K562 (cell line): Measurements from ENCODE around the gene NRARP. TPM values are rescaled to one million over a fixed set of nuclear protein-coding genes. Genes with fewer than 3 reads are reported as not detected.

Experiments used
- CC2D1A ChIP-seq: fragments of 450-650 bp; IDR thresholded peaks from 2 replicates; pipeline ENCODE4 v1.6.1; 2017; ENCODE audit warnings: mild to moderate bottlenecking
- CCNT2 ChIP-seq: IDR thresholded peaks from 2 replicates; pipeline ENCODE4 v1.6.1; 2011; ENCODE audit warnings: borderline replicate concordance, low read depth, mild to moderate bottlenecking, moderate library complexity, mixed read lengths, low read length; ENCODE audit not compliant: insufficient read length; ENCODE audit errors: extremely low read depth
- EP300 ChIP-seq: IDR thresholded peaks from 2 replicates; pipeline ENCODE4 v1.6.1; 2012; ENCODE audit warnings: low read length, improper control_type of control experiment
- FOXA1 ChIP-seq: fragments of 450-650 bp; IDR thresholded peaks from 2 replicates; pipeline ENCODE4 v1.6.1; 2016; ENCODE audit warnings: mild to moderate bottlenecking, borderline replicate concordance
- HDAC1 ChIP-seq, 2 experiments: fragments of 450-650 bp; IDR thresholded peaks; 2 replicates each; pipeline ENCODE4 v1.6.1; 2016 to 2017; ENCODE audit warnings: inconsistent platforms in 1 of 2, mild to moderate bottlenecking in 1 of 2, moderate library complexity in 1 of 2
- KLF6 ChIP-seq: fragments of 250-450 bp; sonication (Bioruptor Pico); IDR thresholded peaks from 2 replicates; pipeline ENCODE4 v1.4.0; 2020; ENCODE audit warnings: mild to moderate bottlenecking, moderate library complexity, borderline replicate concordance
- NCOA1 ChIP-seq: fragments of 450-650 bp; IDR thresholded peaks from 2 replicates; pipeline ENCODE4 v1.6.1; 2016; ENCODE audit warnings: low read depth
- OTX1 ChIP-seq: fragments of 450-650 bp; formaldehyde crosslinking; IDR thresholded peaks from 2 replicates; pipeline ENCODE4 v1.4.0; 2022; ENCODE audit warnings: mild to moderate bottlenecking
- POLR2B ChIP-seq: fragments of 450-650 bp; IDR thresholded peaks from 2 replicates; pipeline ENCODE4 v1.6.1; 2018; ENCODE audit warnings: low read depth; ENCODE audit not compliant: partially characterized antibody
- POLR2G ChIP-seq: fragments of 200-400 bp; formaldehyde crosslinking; IDR thresholded peaks from 2 replicates; pipeline ENCODE4 v1.6.1; 2017; ENCODE audit warnings: low read depth, mild to moderate bottlenecking, antibody characterized with exemption, low read length, moderate library complexity
- PRMT5 ChIP-seq: sonication (generic); formaldehyde crosslinking; IDR thresholded peaks from 2 replicates; pipeline ENCODE4 v1.5.0; 2020; ENCODE audit warnings: missing genetic modification reagents
- RBBP5 ChIP-seq: fragments of 200-600 bp; sonication (generic); IDR thresholded peaks from 2 replicates; pipeline ENCODE4 v1.6.1; 2012; ENCODE audit warnings: borderline replicate concordance, mild to moderate bottlenecking, low read length, control low read depth, inconsistent platforms; ENCODE audit not compliant: insufficient read depth, poor library complexity, severe bottlenecking
- RBM14 ChIP-seq: fragments of 200-400 bp; formaldehyde crosslinking; IDR thresholded peaks from 2 replicates; pipeline ENCODE4 v1.6.1; 2018; ENCODE audit warnings: low read depth, mild to moderate bottlenecking, low read length, moderate library complexity, borderline replicate concordance; ENCODE audit not compliant: insufficient read depth
- SIN3A ChIP-seq, 2 experiments: fragments of 150-350 bp in 1 of 2; IDR thresholded peaks; 2 replicates each; pipeline ENCODE4 v1.6.1; 2011 to 2016; ENCODE audit warnings: borderline replicate concordance in 2 of 2, low read depth in 2 of 2, low read length in 2 of 2, mild to moderate bottlenecking in 2 of 2, moderate library complexity in 2 of 2; ENCODE audit not compliant: control insufficient read depth in 1 of 2
- SIRT6 ChIP-seq: IDR thresholded peaks from one replicate; pipeline ENCODE4 v1.6.1; 2012; ENCODE audit warnings: low read depth, mild to moderate bottlenecking, control low read depth, inconsistent platforms, low read length, moderate library complexity
- SMAD4 ChIP-seq: fragments of 250-450 bp; sonication (Bioruptor Pico); conservative IDR thresholded peaks from 2 replicates; pipeline ENCODE4 v1.8.0; 2021; ENCODE audit warnings: inconsistent platforms, mild to moderate bottlenecking, moderate library complexity
- SREBF1 ChIP-seq: fragments of 150-350 bp; IDR thresholded peaks from 2 replicates; pipeline ENCODE4 v1.6.1; 2014; ENCODE audit warnings: antibody characterized with exemption, low read depth, low read length, borderline replicate concordance
- TARDBP ChIP-seq: fragments of 450-650 bp; IDR thresholded peaks from 2 replicates; pipeline ENCODE4 v1.6.1; 2016
- ZNF282 ChIP-seq: sonication (generic); formaldehyde crosslinking; IDR thresholded peaks from 2 replicates; pipeline ENCODE4 v1.8.1; 2023; ENCODE audit warnings: missing genetic modification reagents
- ZNF324 ChIP-seq: fragments of 250-450 bp; sonication (Bioruptor Pico); IDR thresholded peaks from 2 replicates; pipeline ENCODE4 v1.4.0; 2020; ENCODE audit warnings: mild to moderate bottlenecking
- ZNF79 ChIP-seq: fragments of 250-450 bp; sonication (Bioruptor Pico); IDR thresholded peaks from 2 replicates; pipeline ENCODE4 v1.4.0; 2020; ENCODE audit warnings: low read depth, mild to moderate bottlenecking, moderate library complexity
- polyA plus RNA-seq, 8 experiments: library from polyadenylated mRNA; depleted of rRNA in 4 of 8; stranded (reverse) in 5 of 8; unstranded in 3 of 8; fragments of >200 nt; fragmentation: Nextera tagmentation in 2 of 8; fragmentation: Illumina TruSeq in 1 of 8; extraction: Ambion mirVana in 2 of 8; extraction: Trizol in 1 of 8; gene quantifications; 2 replicates each; pipeline versions ENCODE4 v1.2.1 to v1.2.3, GENCODE V29; 2011 to 2014; ENCODE audit warnings: inconsistent platforms in 1 of 8, missing spikeins in 1 of 8
- total RNA-seq, 7 experiments: library from RNA; depleted of rRNA in 6 of 7; stranded (reverse); fragments of >200 nt in 6 of 7; fragmentation: Illumina TruSeq in 2 of 7; extraction: Trizol in 2 of 7; gene quantifications; 2 replicates each; pipeline versions ENCODE4 v1.2.1 to v1.2.3, GENCODE V29; 2011 to 2021; ENCODE audit warnings: low replicate concordance in 1 of 7
- TF ChIP-seq, protein P1 (sequence below): sonication (generic); formaldehyde crosslinking; IDR thresholded peaks from 2 replicates; pipeline ENCODE4 v1.8.1; 2023; ENCODE audit warnings: mild to moderate bottlenecking, missing genetic modification reagents
- TF ChIP-seq, protein P2 (sequence below), 2 experiments: IDR thresholded peaks; 2 replicates each; pipeline ENCODE4 v1.6.1; 2012; ENCODE audit warnings: improper control_type of control experiment in 2 of 2, low read depth in 2 of 2, low read length in 2 of 2, borderline replicate concordance in 1 of 2

Gene NRARP
- total and polyA plus RNA-seq, 9 of the 15 experiments (the other 6 are each of a cell fraction or from before 2014, with no cell fraction given): 2.0 to 24.5 (median 7.2) TPM; not detected in 2

DNA sequence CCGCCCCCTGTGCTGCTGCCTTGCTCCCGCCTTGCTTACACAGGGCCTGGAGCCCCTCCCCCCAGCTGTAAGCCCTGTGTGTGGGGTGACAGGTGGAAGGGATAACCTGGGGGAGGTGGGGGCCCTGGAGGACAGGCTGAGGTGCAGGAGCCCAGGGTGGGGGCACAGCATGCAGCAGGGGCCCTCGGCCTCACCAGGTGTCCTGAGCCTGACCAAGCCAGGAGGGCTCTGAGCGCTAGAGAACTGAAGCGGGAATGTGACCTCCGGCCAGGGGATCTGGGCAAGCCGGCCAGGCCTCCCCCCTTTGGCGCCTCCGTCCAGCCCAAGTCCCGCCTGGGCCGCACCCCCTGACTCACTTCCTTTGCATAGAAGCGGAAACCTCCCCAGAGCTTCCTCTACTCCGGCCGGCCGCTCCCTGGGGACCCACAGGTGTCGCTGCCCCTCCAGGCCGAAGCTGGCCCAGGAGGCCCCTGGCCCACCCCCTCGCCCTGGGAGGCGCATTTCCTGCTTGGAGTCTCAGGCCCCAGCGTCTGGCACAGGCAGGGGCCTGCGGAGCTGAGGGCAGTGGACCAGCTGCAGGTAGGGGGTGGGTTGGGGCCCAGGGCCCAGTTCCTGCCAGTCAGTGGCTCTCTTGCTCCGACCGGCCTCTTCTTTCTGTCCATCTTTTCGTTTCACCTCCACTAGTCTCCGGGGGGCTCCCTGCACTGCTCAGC is 24.6 kb downstream of the NRARP start, which contains the start of gene TOR4A (continued):
- TF ChIP-seq, protein P1, sequence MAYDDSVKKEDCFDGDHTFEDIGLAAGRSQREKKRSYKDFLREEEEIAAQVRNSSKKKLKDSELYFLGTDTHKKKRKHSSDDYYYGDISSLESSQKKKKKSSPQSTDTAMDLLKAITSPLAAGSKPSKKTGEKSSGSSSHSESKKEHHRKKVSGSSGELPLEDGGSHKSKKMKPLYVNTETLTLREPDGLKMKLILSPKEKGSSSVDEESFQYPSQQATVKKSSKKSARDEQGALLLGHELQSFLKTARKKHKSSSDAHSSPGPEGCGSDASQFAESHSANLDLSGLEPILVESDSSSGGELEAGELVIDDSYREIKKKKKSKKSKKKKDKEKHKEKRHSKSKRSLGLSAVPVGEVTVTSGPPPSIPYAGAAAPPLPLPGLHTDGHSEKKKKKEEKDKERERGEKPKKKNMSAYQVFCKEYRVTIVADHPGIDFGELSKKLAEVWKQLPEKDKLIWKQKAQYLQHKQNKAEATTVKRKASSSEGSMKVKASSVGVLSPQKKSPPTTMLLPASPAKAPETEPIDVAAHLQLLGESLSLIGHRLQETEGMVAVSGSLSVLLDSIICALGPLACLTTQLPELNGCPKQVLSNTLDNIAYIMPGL (CRISPR knock-in tag): peak; percentile 48; the same call in 1 of the 2 replicates
- TF ChIP-seq TARDBP (peak; percentile 79), EP300 (peak; percentile 47; the same call in 1 of the 2 replicates), CC2D1A (no peak; the same call in 1 of the 2 replicates), SIRT6 (no peak), RBBP5 (peak; percentile 19), HDAC1 (IDR thresholded peaks at IDR 0.05) (peak in 1 of 2 experiments; percentile 66; a peak in 1 of 4 replicates), POLR2B (peak; percentile 78), SMAD4 (CRISPR knock-in tag) (peak; percentile 50; the same call in 1 of the 2 replicates), SIN3A (IDR thresholded peaks at IDR 0.05; ENCODE audit: borderline replicate concordance in 2 of 2, control insufficient read depth in 1 of 2, low read depth in 2 of 2, low read length in 2 of 2) (peak; percentile 63 to 83; a peak in 2 of 4 replicates), SREBF1 (0 out of 2 replicates have a peak, but pooled peaks have one; percentile 15), CCNT2 (peak; percentile 86), ZNF282 (CRISPR knock-in tag) (0 out of 2 replicates have a peak, but pooled peaks have one; percentile 37), RBM14 (0 out of 2 replicates have a peak, but pooled peaks have one; percentile 23), PRMT5 (CRISPR knock-in tag) (no peak), ZNF324 (CRISPR knock-in tag) (no peak), FOXA1 (no peak), POLR2G (peak; percentile 94), ZNF79 (CRISPR knock-in tag) (no peak), KLF6 (CRISPR knock-in tag) (0 out of 2 replicates have a peak, but pooled peaks have one; percentile 51), NCOA1 (peak; percentile 48; the same call in 1 of the 2 replicates), OTX1 (no peak)
- TF ChIP-seq, protein P2, sequence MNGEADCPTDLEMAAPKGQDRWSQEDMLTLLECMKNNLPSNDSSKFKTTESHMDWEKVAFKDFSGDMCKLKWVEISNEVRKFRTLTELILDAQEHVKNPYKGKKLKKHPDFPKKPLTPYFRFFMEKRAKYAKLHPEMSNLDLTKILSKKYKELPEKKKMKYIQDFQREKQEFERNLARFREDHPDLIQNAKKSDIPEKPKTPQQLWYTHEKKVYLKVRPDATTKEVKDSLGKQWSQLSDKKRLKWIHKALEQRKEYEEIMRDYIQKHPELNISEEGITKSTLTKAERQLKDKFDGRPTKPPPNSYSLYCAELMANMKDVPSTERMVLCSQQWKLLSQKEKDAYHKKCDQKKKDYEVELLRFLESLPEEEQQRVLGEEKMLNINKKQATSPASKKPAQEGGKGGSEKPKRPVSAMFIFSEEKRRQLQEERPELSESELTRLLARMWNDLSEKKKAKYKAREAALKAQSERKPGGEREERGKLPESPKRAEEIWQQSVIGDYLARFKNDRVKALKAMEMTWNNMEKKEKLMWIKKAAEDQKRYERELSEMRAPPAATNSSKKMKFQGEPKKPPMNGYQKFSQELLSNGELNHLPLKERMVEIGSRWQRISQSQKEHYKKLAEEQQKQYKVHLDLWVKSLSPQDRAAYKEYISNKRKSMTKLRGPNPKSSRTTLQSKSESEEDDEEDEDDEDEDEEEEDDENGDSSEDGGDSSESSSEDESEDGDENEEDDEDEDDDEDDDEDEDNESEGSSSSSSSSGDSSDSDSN (IDR thresholded peaks at IDR 0.05; ENCODE audit: borderline replicate concordance in 1 of 2, low read depth in 2 of 2, low read length in 2 of 2): peak; percentile 94 to 96
